Putamen (tissue), 1 donor: ENCODE results near the gene IGF2R.
"Not testable (repeated sequence)": the region's sequence is repeated elsewhere in the genome, so short reads cannot be mapped to it uniquely, and the experiment has no call there.

Source experiments
- DNase-seq: peaks from one replicate; pipeline ENCODE4 v3.0.0-alpha.2; 2016; ENCODE audit warnings: low spot score

Gene IGF2R

GRCh38 chr6:160140493-160140892 lies 171.6 kb downstream of the IGF2R start:
- DNase-seq = not testable (repeated sequence)

DNA sequence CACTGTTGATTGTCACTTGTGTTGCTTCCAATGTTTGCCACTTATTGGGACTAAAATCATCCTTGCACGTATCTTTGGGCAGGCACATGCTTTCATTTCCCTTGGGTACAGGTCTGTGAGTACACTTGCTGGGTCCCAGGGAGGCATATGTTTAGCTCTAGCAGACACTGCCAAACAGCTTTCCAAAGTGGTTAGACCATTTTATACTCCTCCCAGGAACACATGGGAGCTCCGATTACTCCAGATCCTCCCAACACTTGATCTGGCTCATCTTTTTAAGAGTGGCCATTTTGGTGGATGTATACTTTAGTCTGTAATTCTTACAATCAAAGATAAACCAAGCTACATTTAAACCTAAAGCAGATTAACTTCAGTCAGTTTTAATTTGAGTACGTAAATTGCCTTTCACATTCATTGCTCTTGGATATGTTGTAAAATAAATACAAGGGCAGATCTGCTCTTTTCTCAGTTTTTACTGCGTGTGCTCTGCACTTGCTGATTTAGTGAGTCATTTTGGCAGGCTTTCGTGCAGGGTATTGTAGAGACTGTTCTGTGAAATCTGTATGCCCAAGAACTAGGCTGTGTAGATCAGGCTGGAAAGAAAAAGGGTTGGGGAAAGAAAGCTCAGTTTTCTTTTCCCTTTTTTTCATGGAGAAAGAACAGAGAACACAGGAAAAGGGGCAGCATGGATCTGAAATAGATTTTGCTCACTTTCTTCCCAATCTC lies 172.3 kb downstream of the IGF2R start:
- no peak for DNase-seq

GRCh38 chr6:160142115-160142715 lies 173.3 kb downstream of the IGF2R start:
- no peak for DNase-seq

DNA sequence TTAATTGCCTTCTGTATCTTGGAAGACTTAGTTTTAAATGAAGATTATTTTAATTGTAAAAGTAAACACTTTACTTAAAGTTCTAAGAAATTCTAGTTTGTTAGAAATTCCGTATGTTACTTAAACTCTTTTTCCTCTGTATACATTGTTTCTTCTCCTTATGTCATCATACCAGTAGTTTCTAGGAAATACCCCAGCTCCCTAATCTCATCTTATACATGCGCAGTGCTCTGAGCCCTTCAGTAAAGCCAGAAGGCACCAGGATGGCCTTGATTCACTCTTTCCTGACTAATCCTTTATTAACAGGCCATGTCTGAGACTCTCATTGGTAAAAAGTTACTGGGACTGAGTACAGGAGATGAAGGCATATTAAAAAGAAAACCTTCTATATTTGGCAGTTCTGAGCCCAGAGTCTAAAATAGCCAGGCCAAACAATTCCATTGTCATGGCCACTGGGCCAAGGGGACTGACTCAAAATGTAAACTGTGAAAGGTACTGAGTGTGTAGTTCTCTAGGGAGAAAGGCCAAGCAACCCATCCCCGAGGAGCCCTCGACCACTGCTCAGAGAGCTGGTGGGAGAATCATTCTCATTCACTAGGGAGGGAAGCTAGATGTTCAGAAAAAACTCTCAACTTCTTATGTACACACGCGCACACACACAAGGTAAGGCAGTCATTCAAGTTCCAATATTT lies 177.7 kb downstream of the IGF2R start:
- DNase-seq = no peak

GRCh38 chr6:160147146-160147536 lies 178.3 kb downstream of the IGF2R start:
- DNase-seq = no peak

DNA sequence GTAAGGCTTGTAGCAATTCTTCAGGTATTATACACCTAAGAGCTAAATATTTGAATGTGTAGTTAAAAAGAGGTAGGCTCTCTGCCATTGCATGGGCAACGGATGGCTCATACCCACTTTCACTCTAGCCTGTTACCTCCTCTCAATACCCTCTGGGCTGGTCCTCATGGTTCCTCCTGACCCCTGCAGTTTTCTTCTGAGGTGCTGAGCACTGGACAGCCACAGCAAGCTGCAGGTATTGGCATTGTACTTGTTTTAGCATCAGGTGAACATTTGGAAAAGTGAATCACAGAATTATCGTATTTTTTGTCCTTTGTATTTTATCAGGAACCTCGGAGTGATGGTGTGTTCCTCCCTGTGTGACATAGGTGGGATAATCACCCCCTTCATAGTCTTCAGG lies 185.6 kb downstream of the IGF2R start:
- DNase-seq = no peak

GRCh38 chr6:160156842-160157241 lies 188.0 kb downstream of the IGF2R start:
- no peak for DNase-seq

- no peak for DNase-seq
Measured at GRCh38 chr6:160160450-160160849, 191.6 kb downstream of the IGF2R start.
